DMS79 (cell line): ENCODE measurements around the gene PCDHB11.
"Not testable (repeated sequence)": the region's sequence is repeated elsewhere in the genome, so short reads cannot be mapped to it uniquely, and the experiment has no call there.

ENCODE experiments used
- DNase-seq: peaks from one replicate; lab custom pipeline; 2025; lab: John Stamatoyannopoulos, UW

The PCDHB11 gene

DNA sequence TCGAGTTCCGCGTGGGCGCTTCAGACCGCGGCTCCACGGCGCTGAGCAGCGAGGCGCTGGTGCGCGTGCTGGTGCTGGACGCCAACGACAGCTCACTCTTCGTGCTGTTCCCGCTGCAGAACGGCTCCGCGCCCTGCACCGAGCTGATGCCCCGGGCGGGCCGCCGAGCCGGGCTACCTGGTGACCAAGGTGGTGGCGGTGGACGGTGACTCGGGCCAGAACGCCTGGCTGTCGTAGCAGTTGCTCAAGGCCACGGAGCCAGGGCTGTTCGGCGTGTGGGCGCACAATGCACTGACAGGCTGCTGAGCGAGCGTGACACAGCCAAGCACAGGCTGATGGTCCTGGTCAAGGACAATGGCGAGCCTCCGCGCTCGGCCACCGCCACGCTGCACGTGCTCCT, 42.1 kb downstream of the PCDHB11 start:
- DNase-seq = no peak

- no peak for DNase-seq
These were observed 45.9 kb downstream of the PCDHB11 start, which contains the start of gene PCDHB15 for GRCh38 chr5:141245250-141245717. Gene PCDHB15 (plus strand): TSS chr5:141245395. CDS start chr5:141245579, 184 bp downstream.

DNA sequence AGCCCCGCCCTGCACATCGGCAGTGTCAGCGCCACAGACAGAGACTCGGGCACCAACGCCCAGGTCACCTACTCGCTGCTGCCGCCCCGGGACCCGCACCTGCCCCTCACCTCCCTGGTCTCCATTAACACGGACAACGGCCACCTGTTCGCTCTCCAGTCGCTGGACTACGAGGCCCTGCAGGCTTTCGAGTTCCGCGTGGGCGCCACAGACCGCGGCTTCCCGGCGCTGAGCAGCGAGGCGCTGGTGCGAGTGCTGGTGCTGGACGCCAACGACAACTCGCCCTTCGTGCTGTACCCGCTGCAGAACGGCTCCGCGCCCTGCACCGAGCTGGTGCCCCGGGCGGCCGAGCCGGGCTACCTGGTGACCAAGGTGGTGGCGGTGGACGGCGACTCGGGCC, 47.5 kb downstream of the PCDHB11 start:
- DNase-seq = not testable (repeated sequence)

GRCh38 chr5:141247434-141247833, 48.0 kb downstream of the PCDHB11 start:
- DNase-seq = not testable (repeated sequence)

DNA sequence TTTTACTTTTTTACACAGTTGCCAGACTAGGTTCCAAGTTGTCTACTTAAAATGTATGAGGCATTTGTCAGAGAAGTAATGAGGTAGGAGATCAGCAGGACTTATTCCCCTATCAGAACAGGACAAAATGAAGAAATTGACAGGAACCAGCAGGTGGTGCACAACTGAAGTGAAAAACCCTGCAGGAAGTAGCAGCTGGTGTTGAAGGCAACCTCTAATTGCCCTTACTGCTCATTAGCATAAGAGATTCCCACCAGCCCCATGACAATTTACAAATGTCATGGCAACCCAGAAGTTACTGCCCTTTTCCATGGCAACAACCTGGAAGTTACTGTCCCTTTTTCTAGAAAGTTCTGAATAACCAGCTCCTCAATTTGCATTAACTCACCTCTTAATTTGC, 51.1 kb downstream of the PCDHB11 start:
- no peak for DNase-seq
